GM21723 (cell line): ENCODE measurements around the gene IQCF2.
"Not testable (repeated sequence)": the region's sequence is repeated elsewhere in the genome, so short reads cannot be mapped to it uniquely, and the experiment has no call there.

Experiments used
- ATAC-seq: cut with Tn5 transposase; IDR thresholded peaks from one replicate; pipeline ENCODE4 v1.9.1; 2021; ENCODE audit warnings: mild to moderate bottlenecking, moderate library complexity; ENCODE audit not compliant: unreplicated experiment

Gene IQCF2

GRCh38 chr3:51860703-51861665, at the start of gene IQCF2:
Gene IQCF2 (plus strand): TSS chr3:51861615. CDS start chr3:51861667, 52 bp downstream.
- no peak for ATAC-seq

- no peak for ATAC-seq
Measured at GRCh38 chr3:51813539-51813938, 47.9 kb upstream of the IQCF2 start.

GRCh38 chr3:51814034-51814433, 47.4 kb upstream of the IQCF2 start:
- no peak for ATAC-seq

GRCh38 chr3:51815614-51816013, 45.8 kb upstream of the IQCF2 start:
- no peak for ATAC-seq

- ATAC-seq, result no peak
Measured at GRCh38 chr3:51816723-51817122, 44.7 kb upstream of the IQCF2 start.

- no peak for ATAC-seq
Measured at GRCh38 chr3:51817375-51817774, 44.0 kb upstream of the IQCF2 start.

- ATAC-seq, result no peak
Measured at GRCh38 chr3:51819151-51819550, 42.3 kb upstream of the IQCF2 start.

- ATAC-seq, result no peak
Measured at GRCh38 chr3:51819709-51820406, 41.6 kb upstream of the IQCF2 start.

- no peak for ATAC-seq
Measured at GRCh38 chr3:51828297-51828696, 33.1 kb upstream of the IQCF2 start.

GRCh38 chr3:51830345-51830744, 31.1 kb upstream of the IQCF2 start:
- ATAC-seq, result no peak

- ATAC-seq, result no peak
Measured at GRCh38 chr3:51830836-51831385, 30.5 kb upstream of the IQCF2 start.

- no peak for ATAC-seq
Measured at GRCh38 chr3:51836606-51837005, 24.8 kb upstream of the IQCF2 start.

- ATAC-seq, result no peak
Measured at GRCh38 chr3:51845129-51845528, 16.3 kb upstream of the IQCF2 start.

GRCh38 chr3:51855411-51855810, 6.0 kb upstream of the IQCF2 start:
- ATAC-seq, result not testable (repeated sequence)

GRCh38 chr3:51862886-51863285, 1.5 kb downstream of the IQCF2 start:
- ATAC-seq, result no peak

GRCh38 chr3:51868896-51869295, 7.5 kb downstream of the IQCF2 start:
- ATAC-seq, result not testable (repeated sequence)

- no peak for ATAC-seq
Measured at GRCh38 chr3:51869304-51869703, 7.9 kb downstream of the IQCF2 start.

GRCh38 chr3:51873253-51873766, 11.9 kb downstream of the IQCF2 start:
- no peak for ATAC-seq

- ATAC-seq, result no peak
Measured at GRCh38 chr3:51873876-51874275, 12.5 kb downstream of the IQCF2 start.

- ATAC-seq, result no peak
Measured at GRCh38 chr3:51874411-51874810, 13.0 kb downstream of the IQCF2 start.

GRCh38 chr3:51874889-51875288, 13.5 kb downstream of the IQCF2 start:
- ATAC-seq, result no peak
